B cell (primary cell): ENCODE results near the gene FILIP1.

Experiments used
- EZH2 ChIP-seq: IDR thresholded peaks from 2 replicates; pipeline ENCODE4 v1.6.1; 2012; ENCODE audit warnings: borderline replicate concordance, low read depth, mild to moderate bottlenecking, moderate library complexity, low read length; ENCODE audit not compliant: insufficient read depth, poor library complexity, severe bottlenecking
- TF ChIP-seq, protein P1 (sequence below): fragments of 200-600 bp; IDR thresholded peaks from one replicate; pipeline ENCODE4 v1.8.0; 2022; ENCODE audit warnings: antibody characterized with exemption, mild to moderate bottlenecking

DNA sequence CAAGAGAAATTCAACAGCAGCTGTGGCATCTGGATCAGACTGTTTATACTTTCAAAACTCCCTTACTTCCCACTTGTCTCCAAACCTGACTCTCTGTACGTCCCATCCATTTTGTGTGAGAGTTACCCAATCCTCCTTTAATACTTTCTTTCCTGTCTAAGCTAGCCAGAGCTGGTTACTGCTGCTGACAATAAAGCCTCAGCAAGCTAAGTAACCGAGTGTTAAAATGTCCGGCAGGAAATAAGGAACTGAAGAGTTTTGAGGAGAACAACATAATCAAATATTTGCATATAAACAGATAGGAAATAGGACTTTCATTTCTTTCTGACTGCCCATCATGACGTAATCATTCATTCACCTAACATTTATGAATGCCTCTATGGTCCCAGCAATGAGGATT is 220.6 kb downstream of the FILIP1 start:
- TF ChIP-seq, protein P1, sequence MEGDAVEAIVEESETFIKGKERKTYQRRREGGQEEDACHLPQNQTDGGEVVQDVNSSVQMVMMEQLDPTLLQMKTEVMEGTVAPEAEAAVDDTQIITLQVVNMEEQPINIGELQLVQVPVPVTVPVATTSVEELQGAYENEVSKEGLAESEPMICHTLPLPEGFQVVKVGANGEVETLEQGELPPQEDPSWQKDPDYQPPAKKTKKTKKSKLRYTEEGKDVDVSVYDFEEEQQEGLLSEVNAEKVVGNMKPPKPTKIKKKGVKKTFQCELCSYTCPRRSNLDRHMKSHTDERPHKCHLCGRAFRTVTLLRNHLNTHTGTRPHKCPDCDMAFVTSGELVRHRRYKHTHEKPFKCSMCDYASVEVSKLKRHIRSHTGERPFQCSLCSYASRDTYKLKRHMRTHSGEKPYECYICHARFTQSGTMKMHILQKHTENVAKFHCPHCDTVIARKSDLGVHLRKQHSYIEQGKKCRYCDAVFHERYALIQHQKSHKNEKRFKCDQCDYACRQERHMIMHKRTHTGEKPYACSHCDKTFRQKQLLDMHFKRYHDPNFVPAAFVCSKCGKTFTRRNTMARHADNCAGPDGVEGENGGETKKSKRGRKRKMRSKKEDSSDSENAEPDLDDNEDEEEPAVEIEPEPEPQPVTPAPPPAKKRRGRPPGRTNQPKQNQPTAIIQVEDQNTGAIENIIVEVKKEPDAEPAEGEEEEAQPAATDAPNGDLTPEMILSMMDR = no peak
- TF ChIP-seq EZH2 = no peak
